ENCODE results near the gene ANAPC2. TPM values are rescaled to one million over a fixed set of nuclear protein-coding genes. Genes with fewer than 3 reads are reported as not detected.
A peak's percentile ranks its signal among the peaks of the same experiment; 100 is the strongest.

The ANAPC2 gene
- total RNA-seq, 4 donors from 2014 or later: 18.7 to 28.7 (median 25.1) TPM

DNA sequence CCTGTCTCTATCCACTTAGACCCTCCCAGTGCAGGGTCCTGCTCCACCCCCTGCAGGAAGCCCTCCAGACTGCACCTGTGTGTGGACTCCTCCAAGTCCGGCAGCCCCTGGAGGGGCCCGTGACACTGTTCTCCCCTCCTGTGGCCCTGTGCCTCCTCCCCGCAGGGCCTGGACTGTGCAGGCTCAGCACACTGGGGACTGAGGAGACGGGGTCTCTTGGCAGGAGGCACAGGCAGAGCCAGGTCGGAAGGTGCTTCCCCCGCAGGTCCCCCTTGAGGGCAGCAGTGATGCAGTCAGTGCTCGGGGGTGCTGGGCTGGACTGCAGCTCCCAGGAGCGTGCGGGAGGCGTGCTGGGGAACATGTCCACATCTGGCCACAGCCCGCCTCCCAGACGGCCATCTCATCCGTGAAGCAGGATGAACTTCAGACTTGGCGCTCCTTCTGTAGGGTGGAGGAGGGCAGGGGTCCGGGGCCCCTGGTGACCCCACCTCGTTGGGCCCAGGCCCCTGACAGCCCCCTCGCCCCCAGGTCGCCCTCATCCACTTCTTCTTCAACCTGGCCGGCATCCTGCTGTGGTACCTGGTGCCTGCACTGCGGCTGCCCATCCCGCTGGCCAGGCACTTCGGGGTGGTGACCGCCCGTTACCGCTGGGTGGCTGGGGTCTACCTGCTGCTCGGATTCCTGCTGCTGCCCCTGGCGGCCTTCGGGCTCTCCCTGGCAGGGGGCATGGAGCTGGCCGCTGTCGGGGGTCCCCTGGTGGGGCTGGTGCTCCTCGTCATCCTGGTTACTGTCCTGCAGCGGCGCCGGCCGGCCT lies 47.3 kb upstream of the ANAPC2 start:
- intact Hi-C loops (cut with DNase I): no loop called here

DNA sequence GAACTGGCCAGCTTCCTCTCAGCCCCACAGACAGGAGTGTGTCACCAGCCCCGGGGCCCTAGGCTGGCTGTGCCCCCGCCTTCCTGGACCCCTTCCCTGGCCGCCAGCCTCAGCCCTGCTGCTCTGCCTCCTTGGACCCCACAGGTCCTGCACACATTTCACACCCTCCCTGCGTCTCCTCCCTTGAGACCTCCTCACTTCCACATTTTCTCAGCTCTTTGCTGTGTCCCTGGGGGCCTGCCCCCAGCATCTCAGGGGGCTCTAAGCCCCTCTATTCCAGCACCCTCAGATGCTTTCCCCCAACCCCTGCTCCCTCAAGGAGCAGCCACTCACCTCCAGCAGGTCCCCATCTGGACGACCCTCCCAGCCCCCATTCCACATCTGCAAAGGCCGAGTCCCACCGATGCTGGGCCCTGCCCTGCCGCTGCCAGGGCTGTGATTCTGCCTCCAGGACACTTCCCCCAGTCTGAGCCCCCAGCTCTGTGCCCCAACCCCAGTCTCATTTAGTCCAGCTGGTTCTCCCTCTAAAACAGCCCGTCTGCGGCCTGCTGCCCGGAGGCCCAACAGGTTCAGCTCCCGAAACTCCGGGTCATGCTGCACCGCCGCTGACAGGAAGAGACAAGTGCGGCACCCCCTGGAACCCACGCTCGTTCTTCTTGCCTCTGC lies 46.5 kb upstream of the ANAPC2 start:
- Histone ChIP-seq H3K4me1 (peaks cover 39 to 53% (median 43%) of the 10 kb centered on the region in 4 donors), H3K4me3 (no peak overlapping the region), H3K27me3 (peaks cover 0 to 54% (median 29%) of the 10 kb centered on the region in 4 donors), H3K36me3 (no peaks in the 10 kb centered on the region), H3K9me3 (no peaks in the 10 kb centered on the region), H3K27ac (replicated peaks in 1 of 4) (no peak overlapping the region)
- intact Hi-C loops (cut with DNase I): no loop called here
- no peak for TF ChIP-seq POLR2AphosphoS5 (IDR thresholded peaks at IDR 0.05)
- TF ChIP-seq EP300 (IDR thresholded peaks at IDR 0.05): no peak
- TF ChIP-seq, protein P1, sequence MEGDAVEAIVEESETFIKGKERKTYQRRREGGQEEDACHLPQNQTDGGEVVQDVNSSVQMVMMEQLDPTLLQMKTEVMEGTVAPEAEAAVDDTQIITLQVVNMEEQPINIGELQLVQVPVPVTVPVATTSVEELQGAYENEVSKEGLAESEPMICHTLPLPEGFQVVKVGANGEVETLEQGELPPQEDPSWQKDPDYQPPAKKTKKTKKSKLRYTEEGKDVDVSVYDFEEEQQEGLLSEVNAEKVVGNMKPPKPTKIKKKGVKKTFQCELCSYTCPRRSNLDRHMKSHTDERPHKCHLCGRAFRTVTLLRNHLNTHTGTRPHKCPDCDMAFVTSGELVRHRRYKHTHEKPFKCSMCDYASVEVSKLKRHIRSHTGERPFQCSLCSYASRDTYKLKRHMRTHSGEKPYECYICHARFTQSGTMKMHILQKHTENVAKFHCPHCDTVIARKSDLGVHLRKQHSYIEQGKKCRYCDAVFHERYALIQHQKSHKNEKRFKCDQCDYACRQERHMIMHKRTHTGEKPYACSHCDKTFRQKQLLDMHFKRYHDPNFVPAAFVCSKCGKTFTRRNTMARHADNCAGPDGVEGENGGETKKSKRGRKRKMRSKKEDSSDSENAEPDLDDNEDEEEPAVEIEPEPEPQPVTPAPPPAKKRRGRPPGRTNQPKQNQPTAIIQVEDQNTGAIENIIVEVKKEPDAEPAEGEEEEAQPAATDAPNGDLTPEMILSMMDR (IDR thresholded peaks at IDR 0.05): no peak
- TF ChIP-seq POLR2A (IDR thresholded peaks at IDR 0.05; ENCODE audit: low read depth): no peak
- no peak for DNase-seq (ENCODE audit: extremely low spot score)
- 71% methylated on average over 16 of the region's 18 CpGs for WGBS

More for the DNA sequence above, 47.3 kb upstream of the ANAPC2 start:
- peaks cover 0 to 46% (median 22%) of the 10 kb centered on the region in 4 donors for H3K27me3 ChIP-seq
- peaks cover 40 to 60% (median 48%) of the 10 kb centered on the region in 4 donors for H3K4me1 ChIP-seq
- DNase-seq (ENCODE audit: extremely low spot score): no peak
- 52% methylated on average over 4 of the region's 35 CpGs for WGBS
- peak overlapping the region; percentile 29 to 43 (median 37) for H3K4me3 ChIP-seq
- H3K27ac ChIP-seq (replicated peaks in 1 of 4): peak overlapping the region in 1 of 4 donors; percentile 1
- no peaks in the 10 kb centered on the region for H3K9me3 ChIP-seq
- TF ChIP-seq POLR2A (IDR thresholded peaks at IDR 0.05; ENCODE audit: low read depth) (no peak), EP300 (IDR thresholded peaks at IDR 0.05) (no peak), POLR2AphosphoS5 (IDR thresholded peaks at IDR 0.05) (no peak)
- TF ChIP-seq, protein P1 (IDR thresholded peaks at IDR 0.05): no peak
- no peaks in the 10 kb centered on the region for H3K36me3 ChIP-seq

DNA sequence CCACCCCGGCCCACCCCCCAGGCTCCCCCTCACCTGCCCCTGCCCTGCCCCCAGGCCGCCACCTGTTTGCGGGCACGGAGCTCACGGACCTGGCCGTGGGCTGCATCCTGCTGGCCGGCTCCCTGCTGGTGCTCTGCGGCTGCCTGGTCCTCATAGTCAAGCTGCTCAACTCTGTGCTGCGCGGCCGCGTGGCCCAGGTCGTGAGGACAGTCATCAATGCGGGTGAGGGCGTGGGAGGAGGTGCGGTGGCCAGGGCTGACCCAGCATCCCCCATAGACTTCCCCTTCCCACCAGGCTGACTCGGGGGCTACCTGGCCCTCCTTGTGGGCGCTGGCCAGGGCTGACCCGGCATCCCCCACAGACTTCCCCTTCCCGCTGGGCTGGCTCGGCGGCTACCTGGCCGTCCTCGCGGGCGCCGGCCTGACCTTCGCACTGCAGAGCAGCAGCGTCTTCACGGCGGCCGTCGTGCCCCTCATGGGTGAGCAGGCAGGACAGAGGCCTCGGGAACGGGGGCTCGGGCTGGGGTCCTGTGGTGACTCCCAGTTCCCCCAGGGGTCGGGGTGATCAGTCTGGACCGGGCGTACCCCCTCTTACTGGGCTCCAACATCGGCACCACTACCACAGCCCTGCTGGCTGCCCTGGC lies 45.8 kb upstream of the ANAPC2 start:
- Histone ChIP-seq H3K27ac (replicated peaks in 1 of 4) (no peak overlapping the region), H3K9me3 (no peaks in the 10 kb centered on the region), H3K27me3 (peaks cover 0 to 61% (median 36%) of the 10 kb centered on the region in 4 donors), H3K4me1 (peaks cover 32 to 46% (median 36%) of the 10 kb centered on the region in 4 donors), H3K4me3 (no peak overlapping the region), H3K36me3 (no peaks in the 10 kb centered on the region)
- DNase-seq (ENCODE audit: extremely low spot score): no peak
- 69% methylated on average over 13 of the region's 40 CpGs for WGBS
- TF ChIP-seq POLR2AphosphoS5 (IDR thresholded peaks at IDR 0.05) (no peak), EP300 (IDR thresholded peaks at IDR 0.05) (no peak)
- intact Hi-C loops (cut with DNase I): no loop called here

DNA sequence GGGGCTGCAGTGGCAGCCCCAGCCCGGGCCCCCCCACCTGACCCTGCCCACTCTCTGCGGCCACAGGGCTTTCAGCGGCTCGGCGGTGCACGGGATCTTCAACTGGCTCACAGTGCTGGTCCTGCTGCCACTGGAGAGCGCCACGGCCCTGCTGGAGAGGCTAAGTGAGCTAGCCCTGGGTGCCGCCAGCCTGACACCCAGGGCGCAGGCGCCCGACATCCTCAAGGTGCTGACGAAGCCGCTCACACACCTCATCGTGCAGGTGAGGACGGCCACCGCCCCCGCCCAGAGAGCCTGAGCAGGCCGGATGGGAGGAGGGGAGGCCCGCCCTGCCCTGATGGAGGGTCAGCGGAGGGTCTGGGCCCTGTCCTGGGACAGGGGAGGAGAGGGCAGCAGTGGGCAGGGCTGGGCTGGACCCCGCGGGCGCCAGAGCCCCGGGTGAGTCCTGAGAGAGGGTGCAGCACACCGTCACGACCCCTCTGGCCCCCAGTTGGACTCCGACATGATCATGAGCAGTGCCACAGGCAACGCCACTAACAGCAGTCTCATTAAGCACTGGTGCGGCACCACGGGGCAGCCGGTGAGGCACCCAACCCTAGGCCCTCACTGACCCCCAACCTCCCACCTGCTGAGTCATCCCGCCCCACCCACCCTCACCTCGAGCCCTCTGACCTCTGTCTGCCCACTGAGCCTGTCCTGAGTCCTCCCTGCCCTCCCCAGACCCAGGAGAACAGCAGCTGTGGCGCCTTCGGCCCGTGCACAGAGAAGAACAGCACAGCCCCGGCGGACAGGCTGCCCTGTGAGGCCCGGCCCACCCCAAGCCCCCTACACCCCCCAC lies 45.0 kb upstream of the ANAPC2 start:
- WGBS: 79% methylated on average over 12 of the region's 40 CpGs
- Histone ChIP-seq H3K4me3 (no peak overlapping the region), H3K9me3 (no peaks in the 10 kb centered on the region), H3K27me3 (peaks cover 0 to 69% (median 42%) of the 10 kb centered on the region in 4 donors), H3K27ac (replicated peaks in 1 of 4) (no peak overlapping the region), H3K4me1 (peaks cover 25 to 38% (median 29%) of the 10 kb centered on the region in 4 donors), H3K36me3 (no peaks in the 10 kb centered on the region)
- TF ChIP-seq POLR2AphosphoS5 (IDR thresholded peaks at IDR 0.05) (no peak), EP300 (IDR thresholded peaks at IDR 0.05) (no peak), POLR2A (IDR thresholded peaks at IDR 0.05; ENCODE audit: low read depth) (no peak)
- TF ChIP-seq, protein P1 (IDR thresholded peaks at IDR 0.05): no peak
- DNase-seq (ENCODE audit: extremely low spot score): no peak
- intact Hi-C loops (cut with DNase I): no loop called here

Data from esophagus muscularis mucosa (tissue), 4 donors.